ENCODE data around the gene ZNF346.

ZNF346 gene

GRCh38 chr5:177070536-177071191 is 48.2 kb downstream of the ZNF346 start:
- peaks cover 7% of the 10 kb centered on the region; the same call in 1 of the 2 replicates for H3K36me3 ChIP-seq (ENCODE audit: insufficient read depth, low read length)
- 94% methylated on average over 6 of the region's 6 CpGs for WGBS
- H3K4me1 ChIP-seq (ENCODE audit: insufficient read depth, low read length), result no peaks in the 10 kb centered on the region
- H3K27me3 ChIP-seq (ENCODE audit: insufficient read depth, low read length), result no peaks in the 10 kb centered on the region
- no peak overlapping the region for H3K4me3 ChIP-seq (ENCODE audit: low read length)
- H3K9me3 ChIP-seq (ENCODE audit: insufficient read depth, low read depth, low read length), result no peaks in the 10 kb centered on the region
- H3K27ac ChIP-seq (ENCODE audit: low read depth, low read length), result no peak overlapping the region
- no peak overlapping the region for H3K9ac ChIP-seq (ENCODE audit: low read depth, low read length)

- WGBS, result 37% methylated on average over 5 of the region's 6 CpGs
- Histone ChIP-seq H3K27ac (ENCODE audit: low read depth, low read length) (no peak overlapping the region), H3K36me3 (ENCODE audit: insufficient read depth, low read length) (no peaks in the 10 kb centered on the region), H3K9ac (ENCODE audit: low read depth, low read length) (no peak overlapping the region), H3K27me3 (ENCODE audit: insufficient read depth, low read length) (no peaks in the 10 kb centered on the region), H3K4me3 (ENCODE audit: low read length) (no peak overlapping the region), H3K4me1 (ENCODE audit: insufficient read depth, low read length) (no peaks in the 10 kb centered on the region), H3K9me3 (ENCODE audit: insufficient read depth, low read depth, low read length) (no peaks in the 10 kb centered on the region)
Observed at GRCh38 chr5:177071666-177072385, 49.3 kb downstream of the ZNF346 start.

- H3K9me3 ChIP-seq (ENCODE audit: insufficient read depth, low read depth, low read length), result no peaks in the 10 kb centered on the region
- H3K4me3 ChIP-seq (ENCODE audit: low read length), result no peak overlapping the region
- no peaks in the 10 kb centered on the region for H3K36me3 ChIP-seq (ENCODE audit: insufficient read depth, low read length)
- no peaks in the 10 kb centered on the region for H3K27me3 ChIP-seq (ENCODE audit: insufficient read depth, low read length)
- WGBS, result 99% methylated on average over 2 of the region's 2 CpGs
- H3K27ac ChIP-seq (ENCODE audit: low read depth, low read length), result no peak overlapping the region
- H3K9ac ChIP-seq (ENCODE audit: low read depth, low read length), result no peak overlapping the region
- H3K4me1 ChIP-seq (ENCODE audit: insufficient read depth, low read length), result no peaks in the 10 kb centered on the region
Observed at GRCh38 chr5:177077335-177077734, 54.8 kb downstream of the ZNF346 start.

- no peak overlapping the region for H3K4me3 ChIP-seq (ENCODE audit: low read length)
- H3K27me3 ChIP-seq (ENCODE audit: insufficient read depth, low read length), result no peaks in the 10 kb centered on the region
- H3K27ac ChIP-seq (ENCODE audit: low read depth, low read length), result no peak overlapping the region
- WGBS, result 95% methylated on average over 9 of the region's 9 CpGs
- no peaks in the 10 kb centered on the region for H3K4me1 ChIP-seq (ENCODE audit: insufficient read depth, low read length)
- H3K9ac ChIP-seq (ENCODE audit: low read depth, low read length), result no peak overlapping the region
- H3K36me3 ChIP-seq (ENCODE audit: insufficient read depth, low read length), result no peaks in the 10 kb centered on the region
- no peaks in the 10 kb centered on the region for H3K9me3 ChIP-seq (ENCODE audit: insufficient read depth, low read depth, low read length)
Observed at GRCh38 chr5:177079606-177080005, 57.1 kb downstream of the ZNF346 start.

GRCh38 chr5:177080265-177080664 is 57.8 kb downstream of the ZNF346 start:
- H3K27ac ChIP-seq (ENCODE audit: low read depth, low read length), result no peak overlapping the region
- no peaks in the 10 kb centered on the region for H3K9me3 ChIP-seq (ENCODE audit: insufficient read depth, low read depth, low read length)
- no peaks in the 10 kb centered on the region for H3K27me3 ChIP-seq (ENCODE audit: insufficient read depth, low read length)
- no peaks in the 10 kb centered on the region for H3K36me3 ChIP-seq (ENCODE audit: insufficient read depth, low read length)
- H3K4me3 ChIP-seq (ENCODE audit: low read length), result no peak overlapping the region
- H3K9ac ChIP-seq (ENCODE audit: low read depth, low read length), result no peak overlapping the region
- WGBS, result 93% methylated on average over 5 of the region's 5 CpGs
- no peaks in the 10 kb centered on the region for H3K4me1 ChIP-seq (ENCODE audit: insufficient read depth, low read length)

- Histone ChIP-seq H3K9me3 (ENCODE audit: insufficient read depth, low read depth, low read length) (no peaks in the 10 kb centered on the region), H3K27me3 (ENCODE audit: insufficient read depth, low read length) (no peaks in the 10 kb centered on the region), H3K4me1 (ENCODE audit: insufficient read depth, low read length) (peaks cover 6% of the 10 kb centered on the region), H3K36me3 (ENCODE audit: insufficient read depth, low read length) (no peaks in the 10 kb centered on the region), H3K27ac (ENCODE audit: low read depth, low read length) (no peak overlapping the region), H3K9ac (ENCODE audit: low read depth, low read length) (no peak overlapping the region), H3K4me3 (ENCODE audit: low read length) (no peak overlapping the region)
- 92% methylated on average over 10 of the region's 10 CpGs for WGBS
Observed at GRCh38 chr5:177081859-177082258, 59.4 kb downstream of the ZNF346 start.

- no peaks in the 10 kb centered on the region for H3K36me3 ChIP-seq (ENCODE audit: insufficient read depth, low read length)
- H3K4me3 ChIP-seq (ENCODE audit: low read length), result no peak overlapping the region
- H3K9me3 ChIP-seq (ENCODE audit: insufficient read depth, low read depth, low read length), result no peaks in the 10 kb centered on the region
- H3K27ac ChIP-seq (ENCODE audit: low read depth, low read length), result no peak overlapping the region
- H3K4me1 ChIP-seq (ENCODE audit: insufficient read depth, low read length), result peaks cover 6% of the 10 kb centered on the region
- no peaks in the 10 kb centered on the region for H3K27me3 ChIP-seq (ENCODE audit: insufficient read depth, low read length)
- WGBS, result 81% methylated on average over 4 of the region's 4 CpGs
- no peak overlapping the region for H3K9ac ChIP-seq (ENCODE audit: low read depth, low read length)
Observed at GRCh38 chr5:177083357-177083756, 60.9 kb downstream of the ZNF346 start.

GRCh38 chr5:177084175-177084574 is 61.7 kb downstream of the ZNF346 start:
- Histone ChIP-seq H3K27me3 (ENCODE audit: insufficient read depth, low read length) (no peaks in the 10 kb centered on the region), H3K27ac (ENCODE audit: low read depth, low read length) (no peak overlapping the region), H3K9me3 (ENCODE audit: insufficient read depth, low read depth, low read length) (no peaks in the 10 kb centered on the region), H3K9ac (ENCODE audit: low read depth, low read length) (no peak overlapping the region), H3K36me3 (ENCODE audit: insufficient read depth, low read length) (no peaks in the 10 kb centered on the region), H3K4me1 (ENCODE audit: insufficient read depth, low read length) (peaks cover 6% of the 10 kb centered on the region), H3K4me3 (ENCODE audit: low read length) (no peak overlapping the region)
- 79% methylated on average over 4 of the region's 4 CpGs for WGBS

- Histone ChIP-seq H3K4me3 (ENCODE audit: low read length) (0 out of 2 replicates have a peak overlapping the region, but pooled peaks have one; percentile 10), H3K27ac (ENCODE audit: low read depth, low read length) (no peak overlapping the region), H3K9ac (ENCODE audit: low read depth, low read length) (no peak overlapping the region), H3K9me3 (ENCODE audit: insufficient read depth, low read depth, low read length) (no peaks in the 10 kb centered on the region), H3K36me3 (ENCODE audit: insufficient read depth, low read length) (peaks cover 11% of the 10 kb centered on the region), H3K27me3 (ENCODE audit: insufficient read depth, low read length) (no peaks in the 10 kb centered on the region), H3K4me1 (ENCODE audit: insufficient read depth, low read length) (peaks cover 6% of the 10 kb centered on the region)
- WGBS, result 57% methylated on average over 12 of the region's 13 CpGs
Observed at GRCh38 chr5:177085985-177086653, 63.6 kb downstream of the ZNF346 start.

- H3K4me3 ChIP-seq (ENCODE audit: low read length), result peak within 1 kb of the TSS; percentile 61
- WGBS, result under 1% methylated on average over 59 of the region's 68 CpGs
- H3K36me3 ChIP-seq (ENCODE audit: insufficient read depth, low read length), result peaks cover 18% of the 10 kb centered on the region
- peak within 1 kb of the TSS; percentile 75 for H3K27ac ChIP-seq (ENCODE audit: low read depth, low read length)
- no peaks in the 10 kb centered on the region for H3K9me3 ChIP-seq (ENCODE audit: insufficient read depth, low read depth, low read length)
- no peaks in the 10 kb centered on the region for H3K27me3 ChIP-seq (ENCODE audit: insufficient read depth, low read length)
- peaks cover 6% of the 10 kb centered on the region for H3K4me1 ChIP-seq (ENCODE audit: insufficient read depth, low read length)
- peak within 1 kb of the TSS; percentile 73 for H3K9ac ChIP-seq (ENCODE audit: low read depth, low read length)
Observed at GRCh38 chr5:177086654-177087397, 64.3 kb downstream of the ZNF346 start, which contains the start of gene FGFR4. Gene FGFR4, plus strand, starts transcription at chr5:177086915. Its CDS starts 2,688 bp downstream, at chr5:177089603.

Data from HUES64 (cell line).